HCT116 (cell line): Measurements from ENCODE around the gene CNTNAP2.

Experiments
- EZH2 ChIP-seq: fragments of 200-600 bp; sonication (generic); IDR thresholded peaks from 2 replicates; pipeline ENCODE4 v1.6.1; 2017; ENCODE audit warnings: antibody characterized with exemption, mixed run types
- MAX ChIP-seq: IDR thresholded peaks from 2 replicates; pipeline ENCODE4 v1.6.1; 2012
- POLR2A ChIP-seq: IDR thresholded peaks from 2 replicates; pipeline ENCODE4 v1.7.0; 2011; ENCODE audit warnings: borderline replicate concordance; ENCODE audit not compliant: insufficient read depth, insufficient read length; ENCODE audit errors: extremely low read depth
- POLR2AphosphoS5 ChIP-seq: IDR thresholded peaks from 2 replicates; pipeline ENCODE4 v1.6.1; 2011; ENCODE audit warnings: mild to moderate bottlenecking, low read depth, low read length, moderate library complexity
- YY1 ChIP-seq: IDR thresholded peaks from 2 replicates; pipeline ENCODE4 v1.6.1; 2011; ENCODE audit warnings: low read length, low read depth, moderate library complexity, mild to moderate bottlenecking; ENCODE audit not compliant: insufficient replicate concordance; ENCODE audit errors: extremely low read depth
- TF ChIP-seq, protein P1 (sequence below), 3 experiments: fragments of 200-600 bp in 1 of 3; sonication (generic) in 1 of 3; IDR thresholded peaks in 2 of 3; conservative IDR thresholded peaks in 1 of 3; 2 replicates each; pipeline ENCODE4 v1.5.1; 2012 to 2017; ENCODE audit warnings: low read depth in 2 of 3, low read length in 2 of 3, antibody characterized with exemption in 1 of 3, borderline replicate concordance in 1 of 3, control low read depth in 1 of 3, mild to moderate bottlenecking in 1 of 3, mixed read lengths in 1 of 3, mixed run types in 1 of 3, moderate library complexity in 1 of 3; ENCODE audit not compliant: insufficient read depth in 1 of 3
- TF ChIP-seq, protein P2 (sequence below): IDR thresholded peaks from 2 replicates; pipeline ENCODE4 v1.6.1; 2012

DNA sequence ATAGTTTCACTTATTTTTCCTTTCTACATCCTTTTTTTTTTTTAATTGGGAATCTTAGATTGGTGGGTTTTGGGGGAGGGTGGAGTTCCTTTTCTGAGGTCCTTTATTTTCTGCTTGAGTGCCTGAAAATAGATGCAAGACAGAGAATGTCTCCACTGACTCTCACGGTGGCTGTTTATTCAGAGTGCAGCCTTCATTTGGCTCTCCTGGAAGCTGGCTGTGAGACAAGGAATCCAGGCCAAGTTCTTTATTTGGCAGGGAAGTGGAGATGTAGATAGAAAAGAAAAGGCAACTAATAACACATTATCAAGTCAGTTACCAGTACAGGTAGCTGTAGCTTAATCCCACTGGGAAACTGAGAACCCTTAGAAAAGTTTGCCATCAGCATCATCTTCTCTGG, 118.6 kb downstream of the CNTNAP2 start:
- TF ChIP-seq, protein P1, sequence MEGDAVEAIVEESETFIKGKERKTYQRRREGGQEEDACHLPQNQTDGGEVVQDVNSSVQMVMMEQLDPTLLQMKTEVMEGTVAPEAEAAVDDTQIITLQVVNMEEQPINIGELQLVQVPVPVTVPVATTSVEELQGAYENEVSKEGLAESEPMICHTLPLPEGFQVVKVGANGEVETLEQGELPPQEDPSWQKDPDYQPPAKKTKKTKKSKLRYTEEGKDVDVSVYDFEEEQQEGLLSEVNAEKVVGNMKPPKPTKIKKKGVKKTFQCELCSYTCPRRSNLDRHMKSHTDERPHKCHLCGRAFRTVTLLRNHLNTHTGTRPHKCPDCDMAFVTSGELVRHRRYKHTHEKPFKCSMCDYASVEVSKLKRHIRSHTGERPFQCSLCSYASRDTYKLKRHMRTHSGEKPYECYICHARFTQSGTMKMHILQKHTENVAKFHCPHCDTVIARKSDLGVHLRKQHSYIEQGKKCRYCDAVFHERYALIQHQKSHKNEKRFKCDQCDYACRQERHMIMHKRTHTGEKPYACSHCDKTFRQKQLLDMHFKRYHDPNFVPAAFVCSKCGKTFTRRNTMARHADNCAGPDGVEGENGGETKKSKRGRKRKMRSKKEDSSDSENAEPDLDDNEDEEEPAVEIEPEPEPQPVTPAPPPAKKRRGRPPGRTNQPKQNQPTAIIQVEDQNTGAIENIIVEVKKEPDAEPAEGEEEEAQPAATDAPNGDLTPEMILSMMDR (IDR thresholded peaks at IDR 0.05 in 2 of 3, conservative IDR thresholded peaks at IDR 0.05 in 1 of 3; ENCODE audit: borderline replicate concordance in 1 of 3, insufficient read depth in 1 of 3, low read depth in 2 of 3, low read length in 2 of 3): no peak
- TF ChIP-seq POLR2A: no peak
- TF ChIP-seq EZH2: no peak
- TF ChIP-seq POLR2AphosphoS5: no peak
- TF ChIP-seq, protein P2, sequence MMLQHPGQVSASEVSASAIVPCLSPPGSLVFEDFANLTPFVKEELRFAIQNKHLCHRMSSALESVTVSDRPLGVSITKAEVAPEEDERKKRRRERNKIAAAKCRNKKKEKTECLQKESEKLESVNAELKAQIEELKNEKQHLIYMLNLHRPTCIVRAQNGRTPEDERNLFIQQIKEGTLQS: no peak
- TF ChIP-seq YY1: no peak
- no peak for TF ChIP-seq MAX
